Fibroblast of mammary gland (primary cell): ENCODE results near the gene COL27A1.
A peak's percentile ranks its signal among the peaks of the same experiment; 100 is the strongest.

Source experiments
- DNase-seq: peaks from one replicate; pipeline ENCODE4 v3.0.0-alpha.2; 2010; ENCODE audit warnings: low read depth
- H3K4me3 ChIP-seq: 2 replicates; pipeline ENCODE4 v1.5.1; 2011; ENCODE audit warnings: low read depth, mild to moderate bottlenecking, low read length, moderate library complexity; ENCODE audit not compliant: control insufficient read depth
- CTCF ChIP-seq: conservative IDR thresholded peaks from 2 replicates; pipeline ENCODE4 v1.5.1; 2011; ENCODE audit warnings: low read depth, low read length, inconsistent platforms; ENCODE audit not compliant: control insufficient read depth, insufficient read depth

The COL27A1 gene

GRCh38 chr9:114196117-114196516 lies 40.8 kb downstream of the COL27A1 start:
- TF ChIP-seq CTCF, result no peak
- no peak overlapping the region for H3K4me3 ChIP-seq
- no peak for DNase-seq

- no peak overlapping the region for H3K4me3 ChIP-seq
- no peak for TF ChIP-seq CTCF
- no peak for DNase-seq
Measured at GRCh38 chr9:114196979-114197622, 41.8 kb downstream of the COL27A1 start.

- DNase-seq, result no peak
- no peak overlapping the region for H3K4me3 ChIP-seq
- no peak for TF ChIP-seq CTCF
Measured at GRCh38 chr9:114198249-114199040, 43.1 kb downstream of the COL27A1 start.

- H3K4me3 ChIP-seq, result no peak overlapping the region
- no peak for TF ChIP-seq CTCF
- no peak for DNase-seq
Measured at GRCh38 chr9:114200721-114201300, 45.5 kb downstream of the COL27A1 start.

- H3K4me3 ChIP-seq, result no peak overlapping the region
- TF ChIP-seq CTCF, result no peak
- DNase-seq, result no peak
Measured at GRCh38 chr9:114202396-114202795, 47.1 kb downstream of the COL27A1 start.

- DNase-seq, result peak; percentile 45
- no peak overlapping the region for H3K4me3 ChIP-seq
- no peak for TF ChIP-seq CTCF
Measured at GRCh38 chr9:114202849-114203248, 47.5 kb downstream of the COL27A1 start.
